ENCODE measurements around the gene C2CD4D. TPM values are rescaled to one million over a fixed set of nuclear protein-coding genes. Genes with fewer than 3 reads are reported as not detected.
"Not testable (repeated sequence)": the region's sequence is repeated elsewhere in the genome, so short reads cannot be mapped to it uniquely, and the experiment has no call there.

Gene C2CD4D
- total RNA-seq: not detected in 2 replicates
- polyA plus RNA-seq (2012): 0.19 TPM

- DNase-seq (ENCODE audit: low read depth): no peak
These were observed at the start of gene C2CD4D for GRCh38 chr1:151839457-151840403. TSS of gene C2CD4D (minus strand) at chr1:151839820. CDS start at chr1:151838989, 831 bp downstream.

- no peak for DNase-seq (ENCODE audit: low read depth)
These were observed 49.5 kb upstream of the C2CD4D start for GRCh38 chr1:151888972-151889570.

- DNase-seq (ENCODE audit: low read depth): peak; percentile 54
These were observed 47.4 kb upstream of the C2CD4D start for GRCh38 chr1:151887028-151887427.

GRCh38 chr1:151885479-151885878 lies 45.9 kb upstream of the C2CD4D start:
- no peak for DNase-seq (ENCODE audit: low read depth)

GRCh38 chr1:151884879-151885278 lies 45.3 kb upstream of the C2CD4D start:
- not testable (repeated sequence) for DNase-seq (ENCODE audit: low read depth)

GRCh38 chr1:151884445-151884844 lies 44.8 kb upstream of the C2CD4D start:
- not testable (repeated sequence) for DNase-seq (ENCODE audit: low read depth)

GRCh38 chr1:151883898-151884297 lies 44.3 kb upstream of the C2CD4D start:
- DNase-seq (ENCODE audit: low read depth): not testable (repeated sequence)

GRCh38 chr1:151882918-151883317 lies 43.3 kb upstream of the C2CD4D start:
- not testable (repeated sequence) for DNase-seq (ENCODE audit: low read depth)

- DNase-seq (ENCODE audit: low read depth): no peak
These were observed 42.8 kb upstream of the C2CD4D start for GRCh38 chr1:151882466-151882865.

- no peak for DNase-seq (ENCODE audit: low read depth)
These were observed 41.9 kb upstream of the C2CD4D start for GRCh38 chr1:151881479-151881878.

GRCh38 chr1:151875419-151876097 lies 35.9 kb upstream of the C2CD4D start:
- no peak for DNase-seq (ENCODE audit: low read depth)

GRCh38 chr1:151872776-151873175 lies 33.2 kb upstream of the C2CD4D start:
- DNase-seq (ENCODE audit: low read depth): not testable (repeated sequence)

- no peak for DNase-seq (ENCODE audit: low read depth)
These were observed 31.8 kb upstream of the C2CD4D start for GRCh38 chr1:151871284-151872030.

GRCh38 chr1:151868486-151868885 lies 28.9 kb upstream of the C2CD4D start:
- no peak for DNase-seq (ENCODE audit: low read depth)

- DNase-seq (ENCODE audit: low read depth): no peak
These were observed 28.3 kb upstream of the C2CD4D start for GRCh38 chr1:151867765-151868411.

GRCh38 chr1:151867321-151867720 lies 27.7 kb upstream of the C2CD4D start:
- DNase-seq (ENCODE audit: low read depth): no peak

GRCh38 chr1:151864411-151864810 lies 24.8 kb upstream of the C2CD4D start:
- no peak for DNase-seq (ENCODE audit: low read depth)

GRCh38 chr1:151862604-151863003 lies 23.0 kb upstream of the C2CD4D start:
- DNase-seq (ENCODE audit: low read depth): no peak

- no peak for DNase-seq (ENCODE audit: low read depth)
These were observed 21.0 kb upstream of the C2CD4D start for GRCh38 chr1:151860504-151861187.

GRCh38 chr1:151859891-151860293 lies 20.3 kb upstream of the C2CD4D start:
- no peak for DNase-seq (ENCODE audit: low read depth)

Data from myocyte (in vitro differentiated cells).